ES-I3 (cell line): ENCODE results near the gene DAZAP2.
A peak's percentile ranks its signal among the peaks of the same experiment; 100 is the strongest.
"Not testable (repeated sequence)": the region's sequence is repeated elsewhere in the genome, so short reads cannot be mapped to it uniquely, and the experiment has no call there.

Experiments
- H3K36me3 ChIP-seq: 2 replicates; pipeline ENCODE4 v1.6.1; 2013; ENCODE audit warnings: mild to moderate bottlenecking, low read length, control low read depth, moderate library complexity; ENCODE audit not compliant: insufficient read depth
- H3K4me1 ChIP-seq: 2 replicates; pipeline ENCODE4 v1.6.1; 2013; ENCODE audit warnings: mild to moderate bottlenecking, control low read depth, low read length; ENCODE audit not compliant: insufficient read depth
- H3K9ac ChIP-seq: 2 replicates; pipeline ENCODE4 v1.6.1; 2013; ENCODE audit warnings: low read depth, mild to moderate bottlenecking, low read length, moderate library complexity
- H3K9me3 ChIP-seq: 2 replicates; pipeline ENCODE4 v1.6.1; 2013; ENCODE audit warnings: mild to moderate bottlenecking, low read length, moderate library complexity; ENCODE audit not compliant: control insufficient read depth, insufficient read depth

Gene DAZAP2

DNA sequence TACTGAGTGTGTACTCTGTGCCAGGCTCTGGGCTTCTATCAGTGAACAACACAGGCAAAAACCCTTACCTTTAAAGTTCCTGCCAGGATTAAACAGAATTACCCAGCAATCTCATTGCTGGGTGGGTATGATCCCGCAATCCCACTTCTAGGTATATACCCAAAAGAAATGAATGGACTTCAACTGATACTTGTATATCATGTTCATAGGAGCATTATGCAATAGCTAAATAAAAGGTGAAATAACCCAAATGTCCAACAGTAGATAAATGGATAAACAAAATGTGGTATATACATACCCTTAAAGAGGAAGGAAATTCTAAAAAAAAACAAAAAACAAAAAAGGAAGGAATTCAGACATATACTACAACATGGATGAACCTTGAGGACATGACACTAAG is 14.7 kb downstream of the DAZAP2 start:
- Histone ChIP-seq H3K9me3 (no peaks in the 10 kb centered on the region), H3K9ac (no peak overlapping the region), H3K36me3 (no peaks in the 10 kb centered on the region), H3K4me1 (peaks cover 14% of the 10 kb centered on the region)

GRCh38 chr12:51254536-51254935 is 15.9 kb downstream of the DAZAP2 start:
- H3K9ac ChIP-seq: no peak overlapping the region
- H3K4me1 ChIP-seq: peaks cover 11% of the 10 kb centered on the region
- H3K9me3 ChIP-seq: no peaks in the 10 kb centered on the region
- H3K36me3 ChIP-seq: no peaks in the 10 kb centered on the region

- H3K36me3 ChIP-seq, H3K4me1 ChIP-seq, H3K9ac ChIP-seq, H3K9me3 ChIP-seq: not testable (repeated sequence)
These were observed 21.0 kb downstream of the DAZAP2 start for GRCh38 chr12:51259600-51259999.

DNA sequence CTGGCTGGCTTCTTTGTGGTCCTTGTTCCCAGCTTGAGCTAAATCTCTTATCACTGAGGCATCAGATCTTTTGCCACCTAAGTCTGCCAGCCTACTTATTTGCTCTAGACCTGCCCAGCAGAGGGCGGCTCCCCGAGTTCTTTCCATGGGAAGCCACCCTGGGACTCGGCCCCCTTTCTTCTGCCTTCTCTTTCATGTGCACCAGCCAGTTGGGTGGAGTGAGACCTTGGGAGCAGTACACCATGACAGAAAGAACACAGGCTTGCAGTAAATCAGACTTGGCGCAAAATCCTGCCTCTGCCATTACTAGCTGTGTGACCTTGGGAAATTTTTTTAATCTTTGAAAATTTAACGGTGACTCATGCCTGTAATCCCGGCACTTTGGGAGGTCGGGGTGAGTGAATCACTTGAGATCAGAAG is 24.1 kb downstream of the DAZAP2 start:
- Histone ChIP-seq H3K9me3 (no peaks in the 10 kb centered on the region), H3K9ac (no peak overlapping the region), H3K36me3 (no peaks in the 10 kb centered on the region)

GRCh38 chr12:51263341-51263740 is 24.7 kb downstream of the DAZAP2 start:
- Histone ChIP-seq H3K4me1 (peaks cover 13% of the 10 kb centered on the region), H3K9me3 (no peaks in the 10 kb centered on the region), H3K9ac (no peak overlapping the region), H3K36me3 (no peaks in the 10 kb centered on the region)

More for the DNA sequence above, 24.1 kb downstream of the DAZAP2 start:
- H3K4me1 ChIP-seq: peaks cover 13% of the 10 kb centered on the region

GRCh38 chr12:51264297-51264696 is 25.7 kb downstream of the DAZAP2 start:
- Histone ChIP-seq H3K9me3 (no peaks in the 10 kb centered on the region), H3K36me3 (no peaks in the 10 kb centered on the region), H3K4me1 (peaks cover 13% of the 10 kb centered on the region), H3K9ac (no peak overlapping the region)

DNA sequence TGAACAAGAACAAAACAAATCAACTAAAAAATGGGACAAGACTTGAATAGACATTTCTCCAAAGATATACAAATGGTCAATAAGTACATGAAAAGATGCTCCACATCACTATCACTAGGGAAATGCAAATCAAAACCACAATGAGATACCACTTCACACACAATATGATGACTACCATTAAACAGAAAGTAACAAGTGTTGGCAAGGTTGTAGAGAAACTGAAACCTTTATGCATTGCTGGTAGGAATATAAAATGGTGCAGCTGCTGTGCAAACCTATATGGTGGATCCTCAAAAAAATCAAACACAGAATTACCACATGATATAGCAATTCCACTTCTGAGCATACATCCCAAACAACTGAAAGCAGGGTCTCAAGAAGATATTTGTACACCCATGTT is 26.4 kb downstream of the DAZAP2 start:
- H3K9ac ChIP-seq: no peak overlapping the region
- no peaks in the 10 kb centered on the region for H3K9me3 ChIP-seq
- peaks cover 13% of the 10 kb centered on the region for H3K4me1 ChIP-seq
- H3K36me3 ChIP-seq: no peaks in the 10 kb centered on the region

DNA sequence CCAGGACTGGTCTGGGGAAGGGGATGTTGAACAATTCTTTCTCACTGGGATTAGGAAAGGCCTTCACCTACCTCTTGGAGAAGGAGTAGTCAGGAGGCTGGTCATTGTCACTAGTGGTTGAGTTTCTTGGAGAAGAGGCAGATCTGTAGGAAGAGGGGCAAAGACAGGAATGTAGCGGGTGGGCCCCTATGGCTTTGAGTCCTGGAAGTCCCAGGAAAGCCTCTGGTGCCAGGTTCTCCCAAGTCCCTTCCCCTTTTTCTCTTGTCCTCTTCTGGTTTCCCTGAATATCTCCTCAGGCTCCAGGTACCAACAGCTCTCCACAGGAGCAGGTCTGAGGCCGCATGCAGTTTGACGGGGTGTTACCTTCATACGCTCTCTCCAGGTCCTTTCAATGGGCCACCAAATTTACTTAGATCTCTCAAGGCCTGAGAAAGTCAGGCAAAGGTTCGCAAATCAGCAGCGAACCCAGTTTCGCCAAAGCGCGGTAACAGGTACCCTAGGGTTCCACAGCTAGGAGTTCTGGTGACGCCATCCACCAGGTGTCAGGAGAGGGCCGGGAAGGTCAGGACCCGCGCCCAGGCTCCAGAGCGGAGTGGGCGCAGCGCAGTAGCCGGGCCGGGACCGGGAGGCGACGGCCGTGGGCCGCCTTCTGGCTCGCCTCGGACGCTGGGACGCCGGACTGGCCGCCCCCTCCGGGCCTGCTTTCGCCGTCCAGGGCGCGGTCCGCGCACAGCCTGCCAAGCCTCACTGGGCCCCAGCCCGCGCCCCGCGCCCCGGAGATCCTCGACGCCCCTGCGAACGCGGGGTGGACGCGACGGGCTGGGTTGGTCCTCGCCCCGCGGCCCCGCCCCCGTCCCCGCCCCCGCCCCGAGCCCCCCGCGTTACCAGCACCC is 30.8 kb downstream of the DAZAP2 start:
- H3K36me3 ChIP-seq: no peaks in the 10 kb centered on the region
- no peaks in the 10 kb centered on the region for H3K9me3 ChIP-seq
- peak overlapping the region; percentile 59; the same call in 1 of the 2 replicates for H3K9ac ChIP-seq
- peaks cover 13% of the 10 kb centered on the region for H3K4me1 ChIP-seq

DNA sequence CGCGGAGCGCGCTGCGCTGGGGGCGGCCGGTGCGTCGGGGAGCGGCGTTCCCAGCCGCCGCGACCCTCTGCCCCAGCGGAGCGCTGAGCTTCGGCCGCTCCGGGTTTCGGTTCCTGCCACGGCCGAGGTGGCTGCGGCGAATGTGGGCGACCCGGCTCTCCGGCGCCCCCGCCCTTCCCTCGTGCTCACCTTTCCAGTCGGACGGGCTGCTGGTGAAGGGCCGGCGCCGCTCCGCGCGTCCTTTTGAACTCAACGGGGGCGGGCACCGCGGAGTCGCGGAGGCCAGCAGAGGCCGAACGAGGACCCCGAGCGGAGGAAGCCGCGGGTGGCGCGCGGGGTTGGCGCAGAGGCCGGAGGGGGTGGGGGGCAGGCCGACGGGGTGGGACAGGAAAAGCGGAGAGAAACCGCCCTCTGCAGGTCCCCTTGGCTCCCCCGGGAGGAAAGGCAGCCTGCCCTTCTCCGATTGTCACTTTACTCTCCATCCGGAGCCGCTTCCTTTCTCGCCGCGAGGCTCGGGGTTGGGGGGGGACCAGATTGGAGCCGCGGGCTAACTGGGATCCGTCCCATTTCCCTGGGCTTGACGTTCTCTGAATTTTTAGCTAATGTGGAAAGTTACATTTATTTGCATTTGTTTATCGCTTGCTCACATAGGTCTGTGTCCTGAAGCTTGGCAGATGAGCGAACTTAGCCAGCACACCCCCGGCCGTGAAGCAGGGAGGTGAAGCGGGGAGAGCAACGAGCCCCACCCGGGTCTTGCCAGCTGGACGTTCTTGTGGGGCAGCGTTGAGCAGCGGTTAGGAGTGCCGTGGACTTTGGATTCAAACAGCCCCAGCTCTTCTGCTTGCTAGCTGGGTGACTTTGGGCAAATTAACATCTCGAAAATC is 31.7 kb downstream of the DAZAP2 start, which contains the start of gene SMAGP:
Gene SMAGP, minus strand, starts transcription at position 349 of the 884 bp plus-strand sequence. CDS start 1,137 bp downstream, outside the sequence.
- no peaks in the 10 kb centered on the region for H3K36me3 ChIP-seq
- peak within 1 kb of the TSS; percentile 79 for H3K9ac ChIP-seq
- H3K4me1 ChIP-seq: peaks cover 10% of the 10 kb centered on the region
- H3K9me3 ChIP-seq: no peaks in the 10 kb centered on the region

DNA sequence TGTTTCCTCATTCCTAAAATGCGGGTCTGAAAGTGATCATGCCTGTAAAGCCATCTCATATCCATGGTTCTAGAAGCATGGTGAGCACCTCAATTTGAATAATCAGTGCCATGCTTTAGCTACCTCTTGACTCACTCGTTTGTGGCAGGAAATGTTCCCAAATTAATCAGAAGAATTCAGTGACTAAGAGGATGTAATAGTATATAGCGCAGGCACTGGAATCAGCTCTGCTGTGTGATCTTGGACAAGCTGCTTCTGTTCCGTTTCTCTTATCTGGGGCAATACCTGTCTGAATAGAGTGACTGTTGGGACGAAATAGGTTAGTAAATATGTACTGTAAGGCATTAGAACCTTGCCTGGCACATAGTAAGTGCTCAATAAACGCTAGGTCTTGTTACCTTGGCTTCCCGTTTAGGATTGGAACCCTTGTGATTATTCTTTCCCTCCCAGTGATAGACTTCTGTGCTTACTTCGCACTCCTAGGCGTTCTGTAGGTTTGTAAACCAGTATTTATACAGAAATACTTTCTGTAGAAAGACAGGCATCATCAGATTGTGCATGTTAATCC is 32.4 kb downstream of the DAZAP2 start:
- no peaks in the 10 kb centered on the region for H3K36me3 ChIP-seq

GRCh38 chr12:51272810-51273209 is 34.2 kb downstream of the DAZAP2 start:
- H3K9me3 ChIP-seq, H3K9ac ChIP-seq, H3K4me1 ChIP-seq, H3K36me3 ChIP-seq: not testable (repeated sequence)

More for the DNA sequence above, 32.4 kb downstream of the DAZAP2 start:
- Histone ChIP-seq H3K4me1 (peaks cover 7% of the 10 kb centered on the region), H3K9ac (peak overlapping the region; percentile 79), H3K9me3 (no peaks in the 10 kb centered on the region)

- Histone ChIP-seq H3K4me1 (no peaks in the 10 kb centered on the region), H3K9ac (no peak overlapping the region), H3K9me3 (no peaks in the 10 kb centered on the region), H3K36me3 (no peaks in the 10 kb centered on the region)
These were observed 36.5 kb downstream of the DAZAP2 start for GRCh38 chr12:51275088-51275487.

- Histone ChIP-seq H3K9me3 (no peaks in the 10 kb centered on the region), H3K9ac (no peak overlapping the region), H3K4me1 (peaks cover 6% of the 10 kb centered on the region; the same call in 1 of the 2 replicates), H3K36me3 (no peaks in the 10 kb centered on the region)
These were observed 42.7 kb downstream of the DAZAP2 start for GRCh38 chr12:51281202-51281924.

DNA sequence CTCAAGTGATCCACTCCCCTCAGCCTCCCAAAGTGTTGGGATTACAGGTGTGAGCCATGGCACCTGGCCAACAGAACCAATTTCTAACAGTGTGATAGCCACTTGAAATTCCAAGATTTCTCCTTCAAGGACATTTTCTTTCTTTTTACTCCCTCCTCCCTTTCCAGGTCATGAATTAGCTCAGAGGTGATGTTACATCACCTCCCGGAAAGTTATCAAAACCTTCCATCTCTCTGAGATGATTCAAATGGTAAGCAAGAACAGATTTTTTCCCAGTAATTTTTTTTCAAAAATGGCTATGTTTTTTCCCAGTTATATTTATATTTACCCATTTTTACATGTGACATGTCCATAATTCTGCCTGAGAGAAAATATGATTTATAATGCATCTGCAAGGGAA is 47.2 kb downstream of the DAZAP2 start:
- H3K36me3 ChIP-seq: no peaks in the 10 kb centered on the region
- no peaks in the 10 kb centered on the region for H3K9me3 ChIP-seq
- peaks cover 6% of the 10 kb centered on the region; the same call in 1 of the 2 replicates for H3K4me1 ChIP-seq
- H3K9ac ChIP-seq: no peak overlapping the region
